IMR-90 (cell line): ENCODE results near the gene BCAS3. TPM values are rescaled to one million over a fixed set of nuclear protein-coding genes. Genes with fewer than 3 reads are reported as not detected.

Experiments used
- ATAC-seq: fragments of 200-7000 bp; cut with Tn5 transposase; 2 replicates; pipeline ENCODE4 v1.9.1; 2020; ENCODE audit warnings: low read depth, mild to moderate bottlenecking, moderate library complexity
- BruUV-seq: library from RNA; stranded (reverse); fragments of 400-500 nt; replicated peaks from 2 replicates; lab custom pipeline; 2021; lab: Mats Ljungman, UMichigan
- CTCF ChIA-PET: fragments of 300-600 bp; formaldehyde crosslinking; extraction: SDS; loops from one replicate; lab custom pipeline; 2021; ENCODE audit warnings: antibody characterized with exemption; lab: Yijun Ruan, JAX
- POLR2A ChIA-PET: fragments of 300-600 bp; sonication (Branson Sonifier 250); formaldehyde crosslinking; loops from one replicate; lab custom pipeline; 2022; ENCODE audit warnings: antibody characterized with exemption; ENCODE audit not compliant: unreplicated experiment; lab: Charles Lee
- DNase-seq: peaks from one replicate; pipeline ENCODE4 v3.0.0; 2013
- H2AFZ ChIP-seq: replicated peaks from 2 replicates; pipeline ENCODE3; 2013; ENCODE audit warnings: low read length, mild to moderate bottlenecking; ENCODE audit not compliant: poor library complexity
- H2AK5ac ChIP-seq: 2 replicates; pipeline ENCODE4 v1.6.1; 2013; ENCODE audit warnings: low read depth, low read length, inconsistent platforms
- H2AK9ac ChIP-seq: replicated peaks from 2 replicates; pipeline ENCODE3; 2013; ENCODE audit warnings: mild to moderate bottlenecking, low read depth, low read length, moderate library complexity; ENCODE audit not compliant: poor library complexity
- H2BK120ac ChIP-seq: 2 replicates; pipeline ENCODE4 v1.6.1; 2013; ENCODE audit warnings: low read depth, low read length, inconsistent platforms
- H2BK15ac ChIP-seq: 3 replicates; pipeline ENCODE4 v1.6.1; 2013; ENCODE audit warnings: low read depth, low read length, inconsistent platforms
- H2BK20ac ChIP-seq: 2 replicates; pipeline ENCODE4 v1.6.1; 2013; ENCODE audit warnings: low read depth, mild to moderate bottlenecking, inconsistent platforms, low read length, moderate library complexity
- H2BK5ac ChIP-seq: 2 replicates; pipeline ENCODE4 v1.6.1; 2013; ENCODE audit warnings: mild to moderate bottlenecking, low read depth, low read length, inconsistent platforms; ENCODE audit not compliant: poor library complexity, severe bottlenecking
- H3K14ac ChIP-seq: replicated peaks from 2 replicates; pipeline ENCODE4 v1.6.1; 2013; ENCODE audit warnings: low read depth, low read length, inconsistent platforms
- H3K18ac ChIP-seq: 2 replicates; pipeline ENCODE4 v1.6.1; 2013; ENCODE audit warnings: low read depth, low read length, control low read depth
- H3K23ac ChIP-seq: 2 replicates; pipeline ENCODE4 v1.6.1; 2013; ENCODE audit warnings: low read depth, low read length, inconsistent platforms
- H3K27ac ChIP-seq: 2 replicates; pipeline ENCODE4 v1.5.1; 2013; ENCODE audit warnings: mild to moderate bottlenecking, control low read depth, low read length; ENCODE audit not compliant: insufficient read depth
- H3K27me3 ChIP-seq: 2 replicates; pipeline ENCODE4 v1.6.1; 2013; ENCODE audit warnings: low read length; ENCODE audit not compliant: control insufficient read depth, insufficient read depth
- H3K36me3 ChIP-seq: 2 replicates; pipeline ENCODE4 v1.6.1; 2013; ENCODE audit warnings: low read length, mixed read lengths; ENCODE audit not compliant: control insufficient read depth, insufficient read depth
- H3K4ac ChIP-seq: 2 replicates; pipeline ENCODE4 v1.6.1; 2013; ENCODE audit warnings: low read depth, low read length, inconsistent platforms
- H3K4me1 ChIP-seq: 2 replicates; pipeline ENCODE4 v1.6.1; 2013; ENCODE audit warnings: low read length, mixed read lengths; ENCODE audit not compliant: control insufficient read depth, insufficient read depth
- H3K4me2 ChIP-seq: 2 replicates; pipeline ENCODE4 v1.6.1; 2013; ENCODE audit warnings: low read depth, mild to moderate bottlenecking, control low read depth, low read length, moderate library complexity
- H3K4me3 ChIP-seq: 2 replicates; pipeline ENCODE4 v1.5.1; 2013; ENCODE audit warnings: low read depth, mild to moderate bottlenecking, control low read depth, low read length, moderate library complexity; ENCODE audit not compliant: insufficient read depth
- H3K56ac ChIP-seq: 2 replicates; pipeline ENCODE4 v1.6.1; 2013; ENCODE audit warnings: low read length, inconsistent platforms; ENCODE audit not compliant: insufficient read depth; ENCODE audit errors: extremely low read depth
- H3K79me1 ChIP-seq, 2 experiments: 2 replicates each; pipeline ENCODE4 v1.6.1; 2013; ENCODE audit warnings: low read length in 2 of 2, inconsistent platforms in 1 of 2, low read depth in 1 of 2
- H3K9ac ChIP-seq: 2 replicates; pipeline ENCODE4 v1.6.1; 2013; ENCODE audit warnings: low read depth, low read length, control low read depth
- H3K9me1 ChIP-seq: 2 replicates; pipeline ENCODE4 v1.6.1; 2013; ENCODE audit warnings: low read length, inconsistent platforms; ENCODE audit not compliant: insufficient read depth
- H3K9me3 ChIP-seq: 2 replicates; pipeline ENCODE4 v1.6.1; 2013; ENCODE audit warnings: low read length; ENCODE audit not compliant: control insufficient read depth, insufficient read depth
- H4K20me1 ChIP-seq: 2 replicates; pipeline ENCODE4 v1.6.1; 2013; ENCODE audit warnings: low read length, inconsistent platforms; ENCODE audit not compliant: insufficient read depth
- H4K5ac ChIP-seq: 2 replicates; pipeline ENCODE4 v1.6.1; 2013; ENCODE audit warnings: mild to moderate bottlenecking, low read depth, low read length, control low read depth
- H4K8ac ChIP-seq, 2 experiments: 2 replicates each; pipeline ENCODE4 v1.6.1; 2013; ENCODE audit warnings: low read depth in 2 of 2, low read length in 2 of 2, control low read depth in 1 of 2, inconsistent platforms in 1 of 2
- H4K91ac ChIP-seq: 2 replicates; pipeline ENCODE4 v1.6.1; 2013; ENCODE audit warnings: low read depth, low read length, inconsistent platforms; ENCODE audit not compliant: insufficient read depth
- CEBPB ChIP-seq: IDR thresholded peaks from 2 replicates; pipeline ENCODE4 v1.6.1; 2012; ENCODE audit warnings: low read depth, low read length, improper control_type of control experiment
- MAFK ChIP-seq: IDR thresholded peaks from 2 replicates; pipeline ENCODE4 v1.6.1; 2012; ENCODE audit warnings: low read depth, low read length, improper control_type of control experiment
- MAZ ChIP-seq: IDR thresholded peaks from 2 replicates; pipeline ENCODE4 v1.6.1; 2012; ENCODE audit warnings: low read depth, mild to moderate bottlenecking, low read length, improper control_type of control experiment, moderate library complexity, borderline replicate concordance
- MXI1 ChIP-seq: IDR thresholded peaks from 2 replicates; pipeline ENCODE4 v1.6.1; 2012; ENCODE audit warnings: low read depth, mild to moderate bottlenecking, low read length, moderate library complexity, borderline replicate concordance
- POLR2A ChIP-seq: IDR thresholded peaks from 2 replicates; pipeline ENCODE4 v1.6.1; 2012; ENCODE audit warnings: mild to moderate bottlenecking, low read depth, low read length
- RCOR1 ChIP-seq: IDR thresholded peaks from 2 replicates; pipeline ENCODE4 v1.6.1; 2012; ENCODE audit warnings: mild to moderate bottlenecking, low read length, improper control_type of control experiment; ENCODE audit not compliant: insufficient replicate concordance
- WGBS, 2 experiments: methylation state at CpG; one replicate each; pipeline versions ENCODE4 v1.1.5 to v1.1.7; 2013; ENCODE audit warnings: missing lambda C conversion rate in 2 of 2; ENCODE audit not compliant: insufficient read length in 1 of 2; ENCODE audit errors: extremely low coverage in 2 of 2; 5-methylcytosine and 5-hydroxymethylcytosine counted together
- dilution Hi-C: fragments of 300-500 bp; cut with HindIII; formaldehyde crosslinking; loops from one replicate; pipeline ENCODE4 v1.14.3; 2018; ENCODE audit warnings: low sequenced_read_pairs; ENCODE audit not compliant: unreplicated experiment
- in situ Hi-C: fragments of 300-500 bp; cut with MboI; formaldehyde crosslinking; loops from 3 replicates; pipeline ENCODE4 v1.14.3; 2019; ENCODE audit warnings: low sequenced_read_pairs, inconsistent platforms, mixed read lengths
- intact Hi-C: fragments of 100-400 bp; cut with micrococcal nuclease; formaldehyde crosslinking; loops from 2 replicates; pipeline ENCODE4 v1.10.0; 2022
- polyA plus RNA-seq, 3 experiments: library from polyadenylated mRNA; depleted of rRNA; stranded (reverse); fragments of >200 nt; gene quantifications; 2 replicates each; pipeline ENCODE4 v1.2.3, GENCODE V29; 2012; ENCODE audit warnings: low replicate concordance in 1 of 3
- total RNA-seq: library from RNA; depleted of rRNA; stranded (reverse); fragments of >200 nt; gene quantifications from 2 replicates; pipeline ENCODE4 v1.2.3, GENCODE V29; 2012

The BCAS3 gene
- total and polyA plus RNA-seq, 2 of the 4 experiments (the other 2 are of a cell fraction), result 6.3 to 27.1 TPM

DNA sequence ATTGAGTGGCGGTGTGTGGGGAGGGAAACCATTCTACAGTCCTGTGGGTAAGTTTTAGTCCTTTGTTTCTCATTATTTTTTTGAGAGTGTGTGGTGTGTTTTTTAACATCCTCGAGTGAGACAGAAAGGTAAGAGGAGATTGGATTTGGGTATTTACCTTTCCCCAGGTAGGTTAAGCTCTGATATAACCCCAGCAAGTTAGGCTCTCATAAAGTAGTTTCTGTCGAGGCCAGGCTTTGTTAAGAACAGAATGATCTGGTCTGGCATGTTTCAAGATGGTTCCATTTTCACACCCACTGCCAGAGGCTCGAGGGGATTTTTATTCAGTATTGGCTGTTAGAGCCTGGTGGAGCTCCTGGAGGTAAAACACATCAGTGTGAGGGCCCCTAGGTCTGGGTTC is 62.9 kb downstream of the BCAS3 start:
- H3K9me3 ChIP-seq, result no peaks in the 10 kb centered on the region
- H2BK5ac ChIP-seq, result no peak overlapping the region
- no TSS peak for BruUV-seq
- no peaks in the 10 kb centered on the region for H3K79me1 ChIP-seq
- POLR2A ChIA-PET, result no interaction called here
- no peak overlapping the region for H2AFZ ChIP-seq
- dilution Hi-C loops, result no loop called here
- H2BK20ac ChIP-seq, result no peak overlapping the region
- H2BK15ac ChIP-seq, result no peak overlapping the region
- H2AK5ac ChIP-seq, result no peak overlapping the region
- TF ChIP-seq CEBPB (no peak), RCOR1 (no peak), POLR2A (no peak), MAFK (no peak), MAZ (no peak), MXI1 (no peak)
- no peak overlapping the region for H3K18ac ChIP-seq
- no peak overlapping the region for H3K9ac ChIP-seq
- CTCF ChIA-PET, result no interaction called here
- no peak for DNase-seq
- H4K5ac ChIP-seq, result no peak overlapping the region
- H3K36me3 ChIP-seq, result no peaks in the 10 kb centered on the region
- no peak overlapping the region for H3K14ac ChIP-seq
- no peak overlapping the region for H2BK120ac ChIP-seq
- no peak overlapping the region for H3K27ac ChIP-seq
- H3K4me2 ChIP-seq, result no peak overlapping the region
- no peaks in the 10 kb centered on the region for H3K27me3 ChIP-seq
- no peak overlapping the region for H4K91ac ChIP-seq
- no peak overlapping the region for H4K8ac ChIP-seq
- WGBS, 2 experiments, result 88 to 100% methylated on average over 1 of the region's 4 CpGs
- H3K9me1 ChIP-seq, result no peaks in the 10 kb centered on the region
- ATAC-seq, result no peak
- H3K56ac ChIP-seq, result no peak overlapping the region
- 0 out of 2 replicates have a peak, but pooled peaks cover 2% of the 10 kb centered on the region for H3K4me1 ChIP-seq
- in situ Hi-C loops, result no loop called here
- intact Hi-C loops, result no loop called here
- no peak overlapping the region for H3K4me3 ChIP-seq
- H4K20me1 ChIP-seq, result no peaks in the 10 kb centered on the region
- no peak overlapping the region for H3K23ac ChIP-seq
- no peak overlapping the region for H2AK9ac ChIP-seq
- H3K4ac ChIP-seq, result no peak overlapping the region
